ENCODE results near the gene TOB1. TPM values are rescaled to one million over a fixed set of nuclear protein-coding genes. Genes with fewer than 3 reads are reported as not detected.
A peak's percentile ranks its signal among the peaks of the same experiment; 100 is the strongest.
"Not testable (repeated sequence)": the region's sequence is repeated elsewhere in the genome, so short reads cannot be mapped to it uniquely, and the experiment has no call there.

TOB1 gene
- total and polyA plus RNA-seq, 12 donors, result 22.4 to 332 (median 62.7) TPM

DNA sequence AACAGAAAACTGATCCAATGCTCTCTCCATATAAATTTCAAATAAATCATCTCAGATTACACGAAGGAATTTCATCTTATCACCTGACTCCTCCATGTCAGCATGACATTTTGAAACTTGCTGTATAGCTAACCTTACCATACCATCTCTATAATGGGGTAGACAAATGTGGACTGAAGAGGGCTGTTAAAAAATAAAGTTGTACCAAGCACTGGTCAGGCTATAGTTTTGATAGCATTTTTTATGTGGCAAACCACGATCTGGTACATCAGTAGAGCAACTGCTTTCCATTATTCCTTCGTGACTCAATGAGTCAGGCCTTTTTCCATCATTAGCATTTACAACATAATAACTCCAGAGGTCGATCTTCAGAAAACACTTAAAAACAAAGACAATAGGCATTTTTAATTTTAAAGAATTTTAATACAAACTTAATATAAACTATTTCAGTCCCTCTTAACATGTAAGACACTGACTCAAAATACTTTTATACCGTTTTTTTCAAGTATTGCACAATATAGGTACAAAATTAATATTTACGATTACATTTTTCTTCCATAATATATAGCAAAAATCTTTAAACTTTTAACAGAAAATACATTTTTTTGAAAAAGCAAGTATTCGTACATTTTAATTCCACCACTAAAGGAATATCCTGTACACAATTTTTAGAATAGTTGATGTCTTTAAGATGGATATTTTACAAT is 4.2 kb downstream of the TOB1 start:
- Histone ChIP-seq H3K36me3 (replicated peaks in 1 of 2) (peaks cover 0 to 22% of the 10 kb centered on the region in 2 donors), H3K4me3 (peak overlapping the region in 1 of 4 donors; percentile 87), H3K27me3 (no peaks in the 10 kb centered on the region), H3K4me1 (replicated peaks in 1 of 2) (peaks cover 8 to 39% of the 10 kb centered on the region in 2 donors), H3K27ac (peak overlapping the region in 3 of 5 donors; percentile 60 to 100 (median 99)), H3K9me3 (replicated peaks in 1 of 3) (no peaks in the 10 kb centered on the region)
- WGBS, 4 donors, result 35 to 43% (median 39%) methylated on average over 7 of the region's 7 CpGs
- intact Hi-C loops (cut with DNase I), result no loop called here
- DNase-seq, result no peak
- TF ChIP-seq CTCF (IDR thresholded peaks at IDR 0.05) (no peak), POLR2A (IDR thresholded peaks at IDR 0.05) (no peak)

DNA sequence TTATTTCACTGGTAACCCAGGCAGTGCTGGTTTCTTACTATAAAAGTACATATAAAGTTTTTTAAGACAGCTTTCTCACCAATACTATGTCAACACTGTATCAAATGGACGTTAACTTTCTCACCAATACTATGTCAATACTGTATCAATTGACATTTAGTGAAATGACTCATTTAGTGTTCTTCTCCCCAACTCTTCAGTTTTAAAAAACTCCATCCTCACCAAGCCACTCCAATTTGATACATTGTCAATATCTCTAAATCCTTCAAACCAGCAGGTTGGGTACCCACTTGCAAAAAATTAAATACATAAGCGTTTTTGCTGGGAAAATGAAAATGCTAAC is 4.8 kb downstream of the TOB1 start:
- intact Hi-C loops (cut with DNase I), result no loop called here
- H3K4me1 ChIP-seq (replicated peaks in 1 of 2), result peaks cover 8 to 39% of the 10 kb centered on the region in 2 donors
- H3K27ac ChIP-seq, result peak overlapping the region in 3 of 5 donors; percentile 60 to 100 (median 99)

DNA sequence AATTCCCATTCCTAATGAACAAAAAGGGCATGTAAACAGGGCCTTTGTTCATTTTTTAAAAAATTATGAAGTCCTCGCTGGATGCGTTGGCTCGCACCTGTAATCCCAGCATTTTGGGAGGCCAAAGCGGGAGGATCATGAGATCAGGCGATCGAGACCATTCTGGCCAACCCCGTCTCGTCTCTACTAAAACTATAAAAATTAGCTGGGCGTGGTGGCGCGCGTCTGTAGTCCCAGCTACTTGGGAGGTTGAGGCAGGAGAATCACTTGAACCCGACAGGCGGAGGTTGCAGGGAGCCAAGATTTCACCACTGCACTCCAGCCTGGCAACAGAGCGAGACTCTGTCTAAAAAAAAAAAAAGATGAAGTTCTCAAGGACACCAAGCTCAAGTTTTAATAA is 6.4 kb downstream of the TOB1 start:
- DNase-seq, result peak in 4 of 7 donors; percentile 31 to 64 (median 45)
- H3K4me3 ChIP-seq; H3K27me3 ChIP-seq; intact Hi-C loops (cut with DNase I); H3K9me3 ChIP-seq (replicated peaks in 1 of 3): not testable (repeated sequence)
- peaks cover 8 to 39% of the 10 kb centered on the region in 2 donors for H3K4me1 ChIP-seq (replicated peaks in 1 of 2)
- H3K36me3 ChIP-seq (replicated peaks in 1 of 2), result peaks cover 0 to 22% of the 10 kb centered on the region in 2 donors
- peak overlapping the region in 1 of 5 donors; percentile 99 for H3K27ac ChIP-seq
- WGBS, 4 donors, result 79 to 85% (median 83%) methylated on average over 15 of the region's 15 CpGs

More for the DNA sequence above, 4.8 kb downstream of the TOB1 start:
- Histone ChIP-seq H3K9me3 (replicated peaks in 1 of 3) (no peaks in the 10 kb centered on the region), H3K36me3 (replicated peaks in 1 of 2) (peaks cover 0 to 22% of the 10 kb centered on the region in 2 donors), H3K27me3 (no peaks in the 10 kb centered on the region), H3K4me3 (no peak overlapping the region)
- WGBS, 4 donors, result 46 to 64% (median 56%) methylated on average over 2 of the region's 2 CpGs
- no peak for TF ChIP-seq POLR2A (IDR thresholded peaks at IDR 0.05)
- no peak for TF ChIP-seq CTCF (IDR thresholded peaks at IDR 0.05)
- no peak for DNase-seq

- H3K36me3 ChIP-seq (replicated peaks in 1 of 2), result peaks cover 0 to 16% of the 10 kb centered on the region in 2 donors
- intact Hi-C loops (cut with DNase I), result no loop called here
- TF ChIP-seq CTCF (IDR thresholded peaks at IDR 0.05) (no peak), POLR2A (IDR thresholded peaks at IDR 0.05) (no peak)
- 91 to 95% (median 92%) methylated on average over 12 of the region's 12 CpGs for WGBS, 4 donors
- no peak overlapping the region for H3K4me3 ChIP-seq
- H3K4me1 ChIP-seq (replicated peaks in 1 of 2), result peaks cover 8 to 29% of the 10 kb centered on the region in 2 donors
- no peak overlapping the region for H3K27ac ChIP-seq
- no peaks in the 10 kb centered on the region for H3K9me3 ChIP-seq (replicated peaks in 1 of 3)
- DNase-seq, result peak in 1 of 7 donors; percentile 44
- H3K27me3 ChIP-seq, result no peaks in the 10 kb centered on the region
These were observed 7.5 kb downstream of the TOB1 start for GRCh38 chr17:50858486-50859225.
